Measurements from ENCODE around the gene DLX5. TPM values are rescaled to one million over a fixed set of nuclear protein-coding genes. Genes with fewer than 3 reads are reported as not detected.

The DLX5 gene
- polyA plus RNA-seq, 4 donors: 0.04 to 0.12 TPM; not detected in 2

GRCh38 chr7:96977445-96977844, 47.2 kb downstream of the DLX5 start:
- Histone ChIP-seq H3K36me3 (ENCODE audit: control insufficient read depth in 3 of 3, insufficient read depth in 2 of 3, low read depth in 1 of 3, low read length in 3 of 3) (no peaks in the 10 kb centered on the region), H3K4me1 (ENCODE audit: control insufficient read depth in 3 of 3, insufficient read depth in 2 of 3, low read depth in 1 of 3, low read length in 2 of 3) (no peaks in the 10 kb centered on the region), H3K9me3 (ENCODE audit: control insufficient read depth in 2 of 2, insufficient read depth in 1 of 2, low read depth in 1 of 2, low read length in 1 of 2) (no peaks in the 10 kb centered on the region), H3K27me3 (ENCODE audit: control insufficient read depth in 3 of 3, insufficient read depth in 3 of 3, low read length in 3 of 3) (peaks cover 0 to 3% (median 0%) of the 10 kb centered on the region in 3 donors), H3K4me3 (ENCODE audit: low read depth in 1 of 3, low read length in 3 of 3) (no peak overlapping the region), H3K27ac (ENCODE audit: low read depth in 1 of 3, low read length in 2 of 3) (no peak overlapping the region)
- DNase-seq (no peak), FAIRE-seq (no peak)

- 38 to 63% (median 62%) methylated on average over 2 of the region's 2 CpGs for WGBS, 3 donors
- no peak for FAIRE-seq
Observed at GRCh38 chr7:96976106-96976505, 48.5 kb downstream of the DLX5 start.

GRCh38 chr7:96973986-96974385, 50.6 kb downstream of the DLX5 start:
- Histone ChIP-seq H3K9me3 (ENCODE audit: control insufficient read depth in 2 of 2, insufficient read depth in 1 of 2, low read depth in 1 of 2, low read length in 1 of 2) (no peaks in the 10 kb centered on the region), H3K27me3 (ENCODE audit: control insufficient read depth in 3 of 3, insufficient read depth in 3 of 3, low read length in 3 of 3) (peaks cover 0 to 9% (median 0%) of the 10 kb centered on the region in 3 donors), H3K4me3 (ENCODE audit: low read depth in 1 of 3, low read length in 3 of 3) (no peak overlapping the region), H3K4me1 (ENCODE audit: control insufficient read depth in 3 of 3, insufficient read depth in 2 of 3, low read depth in 1 of 3, low read length in 2 of 3) (no peaks in the 10 kb centered on the region), H3K36me3 (ENCODE audit: control insufficient read depth in 3 of 3, insufficient read depth in 2 of 3, low read depth in 1 of 3, low read length in 3 of 3) (no peaks in the 10 kb centered on the region), H3K27ac (ENCODE audit: low read depth in 1 of 3, low read length in 2 of 3) (no peak overlapping the region)
- FAIRE-seq (no peak), DNase-seq (no peak)
- WGBS, 3 donors: 58 to 64% (median 61%) methylated on average over 2 of the region's 2 CpGs

More at GRCh38 chr7:96976106-96976505, 48.5 kb downstream of the DLX5 start:
- Histone ChIP-seq H3K9me3 (ENCODE audit: control insufficient read depth in 2 of 2, insufficient read depth in 1 of 2, low read depth in 1 of 2, low read length in 1 of 2) (no peaks in the 10 kb centered on the region), H3K4me3 (ENCODE audit: low read depth in 1 of 3, low read length in 3 of 3) (no peak overlapping the region), H3K27me3 (ENCODE audit: control insufficient read depth in 3 of 3, insufficient read depth in 3 of 3, low read length in 3 of 3) (peaks cover 0 to 3% (median 0%) of the 10 kb centered on the region in 3 donors), H3K36me3 (ENCODE audit: control insufficient read depth in 3 of 3, insufficient read depth in 2 of 3, low read depth in 1 of 3, low read length in 3 of 3) (no peaks in the 10 kb centered on the region), H3K27ac (ENCODE audit: low read depth in 1 of 3, low read length in 2 of 3) (no peak overlapping the region), H3K4me1 (ENCODE audit: control insufficient read depth in 3 of 3, insufficient read depth in 2 of 3, low read depth in 1 of 3, low read length in 2 of 3) (no peaks in the 10 kb centered on the region)
- DNase-seq: no peak

GRCh38 chr7:96970739-96971138, 53.9 kb downstream of the DLX5 start:
- no peak overlapping the region for H3K4me3 ChIP-seq (ENCODE audit: low read depth in 1 of 3, low read length in 3 of 3)
- no peak overlapping the region for H3K27ac ChIP-seq (ENCODE audit: low read depth in 1 of 3, low read length in 2 of 3)
- no peaks in the 10 kb centered on the region for H3K36me3 ChIP-seq (ENCODE audit: control insufficient read depth in 3 of 3, insufficient read depth in 2 of 3, low read depth in 1 of 3, low read length in 3 of 3)
- H3K9me3 ChIP-seq (ENCODE audit: control insufficient read depth in 2 of 2, insufficient read depth in 1 of 2, low read depth in 1 of 2, low read length in 1 of 2): no peaks in the 10 kb centered on the region
- H3K4me1 ChIP-seq (ENCODE audit: control insufficient read depth in 3 of 3, insufficient read depth in 2 of 3, low read depth in 1 of 3, low read length in 2 of 3): no peaks in the 10 kb centered on the region
- DNase-seq (no peak), FAIRE-seq (no peak)
- H3K27me3 ChIP-seq (ENCODE audit: control insufficient read depth in 3 of 3, insufficient read depth in 3 of 3, low read length in 3 of 3): peaks cover 0 to 6% (median 0%) of the 10 kb centered on the region in 3 donors

Other genes with a start within 250 kb of the DLX5 start
- gene DLX6, start 19.3 kb downstream of the DLX5 start, polyA plus RNA-seq: under 1 TPM in 1 of 4 donors, not detected in 3; 0.06 TPM
- gene SDHAF3, start 92.9 kb upstream of the DLX5 start, polyA plus RNA-seq: 10 to 100 TPM; 18.9 to 27.5 (median 20.4) TPM